PC-3 (cell line): ENCODE measurements around the gene HLA-DOB. TPM values are rescaled to one million over a fixed set of nuclear protein-coding genes. Genes with fewer than 3 reads are reported as not detected.
"Not testable (repeated sequence)": the region's sequence is repeated elsewhere in the genome, so short reads cannot be mapped to it uniquely, and the experiment has no call there.

Source experiments
- ATAC-seq: fragments of 200-7000 bp; cut with Tn5 transposase; 2 replicates; pipeline ENCODE4 v1.9.1; 2020; ENCODE audit warnings: mild to moderate bottlenecking, moderate library complexity
- BruUV-seq: library from RNA; stranded (reverse); fragments of 400-500 nt; replicated peaks from 2 replicates; lab custom pipeline; 2021; lab: Mats Ljungman, UMichigan
- CTCF ChIA-PET: fragments of 300-600 bp; sonication (Branson Sonifier 250); formaldehyde crosslinking; loops from one replicate; lab custom pipeline; 2022; ENCODE audit warnings: antibody characterized with exemption; lab: Charles Lee
- POLR2A ChIA-PET: fragments of 300-600 bp; sonication (Branson Sonifier 250); formaldehyde crosslinking; loops from one replicate; lab custom pipeline; 2022; ENCODE audit warnings: antibody characterized with exemption; ENCODE audit not compliant: unreplicated experiment; lab: Charles Lee
- DNase-seq: peaks from one replicate; pipeline ENCODE4 v3.0.0-alpha.2; 2015
- H2AFZ ChIP-seq: fragments of 300-600 bp; sonication (generic); 2 replicates; pipeline ENCODE4 v1.6.0; 2016; ENCODE audit warnings: antibody characterized with exemption, low read length
- H3F3A ChIP-seq: fragments of 300-600 bp; sonication (generic); one replicate; pipeline ENCODE4 v1.6.0; 2017; ENCODE audit warnings: antibody characterized with exemption, low read length, control low read depth, mild to moderate bottlenecking; ENCODE audit not compliant: unreplicated experiment
- H3K27ac ChIP-seq: fragments of 300-600 bp; sonication (generic); 2 replicates; pipeline ENCODE4 v1.5.1; 2016; ENCODE audit warnings: mild to moderate bottlenecking, low read length
- H3K27me3 ChIP-seq: fragments of 300-600 bp; sonication (generic); 2 replicates; pipeline ENCODE4 v1.6.1; 2016; ENCODE audit warnings: low read length, mixed read lengths
- H3K36me3 ChIP-seq: fragments of 300-600 bp; sonication (generic); 2 replicates; pipeline ENCODE4 v1.6.1; 2016; ENCODE audit warnings: low read depth, mixed run types, low read length, mixed read lengths
- H3K4me1 ChIP-seq: fragments of 300-600 bp; sonication (generic); 2 replicates; pipeline ENCODE4 v1.5.1; 2016; ENCODE audit warnings: low read length; ENCODE audit not compliant: insufficient read depth
- H3K4me2 ChIP-seq: fragments of 300-600 bp; sonication (generic); 2 replicates; pipeline ENCODE4 v1.6.0; 2016; ENCODE audit warnings: low read length
- H3K4me3 ChIP-seq: fragments of 300-600 bp; sonication (generic); 2 replicates; pipeline ENCODE4 v1.5.1; 2016; ENCODE audit warnings: mild to moderate bottlenecking, low read length, mixed read lengths
- H3K79me2 ChIP-seq: fragments of 300-600 bp; sonication (generic); 2 replicates; pipeline ENCODE4 v1.6.1; 2017; ENCODE audit warnings: low read length, mixed read lengths
- H3K9ac ChIP-seq: fragments of 300-600 bp; sonication (generic); 2 replicates; pipeline ENCODE4 v1.6.0; 2016; ENCODE audit warnings: mild to moderate bottlenecking, low read length
- H3K9me2 ChIP-seq: fragments of 300-600 bp; sonication (generic); replicated peaks from 2 replicates; pipeline ENCODE4 v1.6.1; 2016; ENCODE audit warnings: mixed run types, low read length, mixed read lengths
- H3K9me3 ChIP-seq: fragments of 300-600 bp; sonication (generic); 2 replicates; pipeline ENCODE4 v1.6.1; 2016; ENCODE audit warnings: low read length, mixed read lengths
- H4K20me1 ChIP-seq: fragments of 300-600 bp; sonication (generic); 2 replicates; pipeline ENCODE4 v1.6.1; 2016; ENCODE audit warnings: low read length, mixed read lengths
- EZH2 ChIP-seq: fragments of 300-600 bp; sonication (generic); IDR thresholded peaks from one replicate; pipeline ENCODE4 v1.6.1; 2017; ENCODE audit warnings: antibody characterized with exemption, mild to moderate bottlenecking, low read length; ENCODE audit not compliant: unreplicated experiment
- EZH2phosphoT487 ChIP-seq: fragments of 300-600 bp; sonication (generic); IDR thresholded peaks from 2 replicates; pipeline ENCODE4 v1.6.1; 2018; ENCODE audit warnings: mild to moderate bottlenecking, antibody characterized with exemption, low read length, borderline replicate concordance
- intact Hi-C: fragments of 100-400 bp; cut with micrococcal nuclease; formaldehyde crosslinking; loops from 2 replicates; pipeline ENCODE4 v1.9.0; 2023
- total RNA-seq: library from RNA; depleted of rRNA; stranded (reverse); fragments of >200 nt; gene quantifications from 2 replicates; pipeline ENCODE4 v1.2.3, GENCODE V29; 2014
- TF ChIP-seq, protein P1 (sequence below): fragments of 300-600 bp; sonication (generic); conservative IDR thresholded peaks from 2 replicates; pipeline ENCODE4 v1.5.1; 2017; ENCODE audit warnings: antibody characterized with exemption, low read depth, mild to moderate bottlenecking, low read length

The HLA-DOB gene
- total RNA-seq, 1 experiment from 2014 or later = 0.29 TPM

- no TSS peak for BruUV-seq
- DNase-seq (peak; percentile 37), ATAC-seq (peak; percentile 37; the same call in 1 of the 2 replicates)
- Histone ChIP-seq H3K4me2 (no peak overlapping the region), H3K9me3 (no peaks in the 10 kb centered on the region), H3K9me2 (no peaks in the 10 kb centered on the region), H3F3A (no peaks in the 10 kb centered on the region), H3K9ac (no peak overlapping the region), H3K4me1 (no peaks in the 10 kb centered on the region), H3K27ac (no peak overlapping the region), H3K27me3 (peaks cover 62% of the 10 kb centered on the region), H3K36me3 (no peaks in the 10 kb centered on the region), H3K4me3 (no peak overlapping the region), H4K20me1 (no peaks in the 10 kb centered on the region), H3K79me2 (no peaks in the 10 kb centered on the region), H2AFZ (no peak overlapping the region)
- ChIA-PET CTCF (interaction anchor here (1.1 kb wide), 1 partner anchor 78 kb away, joined by 5 read pairs; no protein-coding TSS in a partner anchor), POLR2A (no interaction called here)
- TF ChIP-seq, protein P1, sequence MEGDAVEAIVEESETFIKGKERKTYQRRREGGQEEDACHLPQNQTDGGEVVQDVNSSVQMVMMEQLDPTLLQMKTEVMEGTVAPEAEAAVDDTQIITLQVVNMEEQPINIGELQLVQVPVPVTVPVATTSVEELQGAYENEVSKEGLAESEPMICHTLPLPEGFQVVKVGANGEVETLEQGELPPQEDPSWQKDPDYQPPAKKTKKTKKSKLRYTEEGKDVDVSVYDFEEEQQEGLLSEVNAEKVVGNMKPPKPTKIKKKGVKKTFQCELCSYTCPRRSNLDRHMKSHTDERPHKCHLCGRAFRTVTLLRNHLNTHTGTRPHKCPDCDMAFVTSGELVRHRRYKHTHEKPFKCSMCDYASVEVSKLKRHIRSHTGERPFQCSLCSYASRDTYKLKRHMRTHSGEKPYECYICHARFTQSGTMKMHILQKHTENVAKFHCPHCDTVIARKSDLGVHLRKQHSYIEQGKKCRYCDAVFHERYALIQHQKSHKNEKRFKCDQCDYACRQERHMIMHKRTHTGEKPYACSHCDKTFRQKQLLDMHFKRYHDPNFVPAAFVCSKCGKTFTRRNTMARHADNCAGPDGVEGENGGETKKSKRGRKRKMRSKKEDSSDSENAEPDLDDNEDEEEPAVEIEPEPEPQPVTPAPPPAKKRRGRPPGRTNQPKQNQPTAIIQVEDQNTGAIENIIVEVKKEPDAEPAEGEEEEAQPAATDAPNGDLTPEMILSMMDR = no peak
- TF ChIP-seq EZH2phosphoT487 (no peak), EZH2 (no peak)
- intact Hi-C loops = no loop called here
These were observed 26.5 kb downstream of the HLA-DOB start for GRCh38 chr6:32790306-32790705.

DNA sequence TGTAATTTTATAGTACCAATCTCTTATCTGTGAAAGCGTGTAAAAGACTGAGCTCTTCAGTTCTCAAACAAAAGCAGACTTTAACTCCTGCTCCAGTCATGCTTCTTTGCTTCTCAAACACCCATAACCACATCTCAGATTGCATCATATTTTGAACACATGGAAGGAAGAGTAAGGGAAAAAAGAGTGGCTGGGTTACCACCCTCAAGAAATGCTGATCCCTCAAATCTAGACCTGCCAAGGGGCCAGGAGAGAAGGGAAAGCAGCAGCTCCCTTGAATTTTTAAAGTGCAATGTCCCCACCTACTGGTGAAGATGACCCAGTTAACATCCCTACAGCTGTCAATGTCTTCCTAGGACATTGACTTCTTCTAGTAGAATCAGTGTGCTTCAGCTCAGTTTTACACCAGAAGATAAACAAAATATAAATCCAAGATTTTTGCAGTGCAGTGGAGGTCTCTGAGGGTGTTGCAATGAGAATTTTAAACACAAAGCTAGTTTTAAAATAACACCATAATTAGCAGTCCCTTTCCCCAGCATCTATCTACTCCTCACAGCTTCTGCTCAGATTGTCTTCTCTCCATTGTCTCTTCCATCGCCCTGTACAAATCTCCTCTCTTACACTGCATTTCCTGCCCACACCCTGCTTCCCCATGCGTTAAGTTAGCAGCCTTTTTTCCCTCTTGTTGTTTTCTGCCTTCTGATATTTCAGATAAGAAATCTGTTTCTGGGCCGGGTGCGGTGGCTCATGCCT is 30.8 kb downstream of the HLA-DOB start:
- no peaks in the 10 kb centered on the region for H3K79me2 ChIP-seq
- ChIA-PET POLR2A (no interaction called here), CTCF (interaction anchor here (0.6 to 2.0 kb wide), 6 partner anchors 82 to 541 kb away, joined by 3 to 9 read pairs (median 4); no protein-coding TSS in a partner anchor)
- no peak overlapping the region for H3K4me3 ChIP-seq
- intact Hi-C loops = loop anchor here (1.0 to 10.0 kb wide), 4 partner anchors 84 to 541 kb away; no protein-coding TSS in a partner anchor
- TF ChIP-seq, protein P1 = peak; percentile 67
- no peak for TF ChIP-seq EZH2
- TF ChIP-seq EZH2phosphoT487 = no peak
- H3K4me2 ChIP-seq = no peak overlapping the region
- H4K20me1 ChIP-seq = no peaks in the 10 kb centered on the region
- no peak overlapping the region for H3K27ac ChIP-seq
- no peaks in the 10 kb centered on the region for H3K9me3 ChIP-seq
- H3K27me3 ChIP-seq = peaks cover 20% of the 10 kb centered on the region; the same call in 1 of the 2 replicates
- H3K36me3 ChIP-seq = no peaks in the 10 kb centered on the region
- peak; percentile 75 for DNase-seq
- BruUV-seq = no TSS peak
- no peaks in the 10 kb centered on the region for H3K4me1 ChIP-seq
- no peak overlapping the region for H3K9ac ChIP-seq
- no peaks in the 10 kb centered on the region for H3K9me2 ChIP-seq
- ATAC-seq = peak; percentile 97
- H3F3A ChIP-seq = no peaks in the 10 kb centered on the region
- H2AFZ ChIP-seq = no peak overlapping the region

DNA sequence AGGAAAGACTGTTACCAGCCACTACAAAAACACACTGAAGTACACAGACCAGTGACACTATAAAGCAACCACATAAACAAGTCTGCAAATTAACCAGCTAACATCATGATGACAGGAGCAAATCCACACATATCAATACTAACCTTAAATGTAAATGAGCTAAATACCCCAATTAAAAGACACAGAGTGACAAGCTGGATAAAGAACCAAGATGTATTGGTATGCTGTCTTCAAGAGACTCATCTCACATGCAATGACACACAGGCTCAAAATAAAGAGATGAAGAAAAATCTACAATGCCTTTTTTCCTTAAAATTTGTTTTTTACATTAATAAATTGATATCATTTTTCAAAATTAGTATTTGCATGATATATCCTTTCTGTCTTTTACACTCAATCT is 33.9 kb downstream of the HLA-DOB start:
- CTCF ChIA-PET = not testable (repeated sequence)

More for the DNA sequence above, 33.9 kb downstream of the HLA-DOB start:
- DNase-seq, H3K79me2 ChIP-seq, H3K4me1 ChIP-seq, H3K27ac ChIP-seq, H3K4me3 ChIP-seq, BruUV-seq, H3K9me2 ChIP-seq, POLR2A ChIA-PET, H3K4me2 ChIP-seq, H3K9ac ChIP-seq, H4K20me1 ChIP-seq, H2AFZ ChIP-seq, H3K9me3 ChIP-seq, ATAC-seq, H3K36me3 ChIP-seq, H3F3A ChIP-seq: not testable (repeated sequence)
- H3K27me3 ChIP-seq = peaks cover 23% of the 10 kb centered on the region; the same call in 1 of the 2 replicates
- intact Hi-C loops = loop anchor here (10.0 kb wide), 1 partner anchor 538 kb away; no protein-coding TSS in a partner anchor
